ENCODE measurements around the gene PSMD12. TPM values are rescaled to one million over a fixed set of nuclear protein-coding genes. Genes with fewer than 3 reads are reported as not detected.

Gene PSMD12
- polyA plus RNA-seq, 1 of the 3 experiments (the other 2 are of a cell fraction) = 31.4 TPM

DNA sequence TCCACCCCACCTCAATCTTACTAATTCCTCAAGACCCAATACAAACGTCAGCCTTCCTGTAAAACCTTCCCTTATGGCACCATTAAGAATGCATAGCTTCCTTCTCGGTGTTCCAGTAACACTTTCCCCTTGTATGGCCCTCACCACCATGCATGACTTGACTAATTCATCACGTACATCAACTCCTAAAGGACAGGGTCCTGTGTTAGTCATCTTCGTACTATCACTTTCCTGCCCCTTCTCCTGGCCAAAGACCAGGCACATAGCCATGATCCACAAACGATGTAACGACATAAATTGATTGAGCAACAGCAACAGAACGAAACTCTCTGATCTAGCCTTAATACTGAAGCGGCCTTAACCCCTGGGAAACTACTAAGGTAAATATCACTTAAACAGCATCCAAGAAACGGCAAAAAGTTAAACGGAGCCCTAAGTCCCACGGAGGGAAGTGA lies 612 bp downstream of the PSMD12 start:
- peak overlapping the region; percentile 97 for H2AFZ ChIP-seq (ENCODE audit: low read depth)
- H3K4me3 ChIP-seq (ENCODE audit: low read depth in 2 of 2, low read length in 1 of 2) = peak overlapping the region; percentile 83 to 85
- peak overlapping the region; percentile 83 for H3K4me2 ChIP-seq
- no peaks in the 10 kb centered on the region for H3K9me2 ChIP-seq
- peak overlapping the region; percentile 87 to 90 for H3K27ac ChIP-seq (ENCODE audit: low read depth in 2 of 2, low read length in 1 of 2)
- peaks cover 49% of the 10 kb centered on the region for H4K20me1 ChIP-seq (ENCODE audit: insufficient read depth)
- ChIA-PET POLR2A (interaction anchor here (0.6 to 1.1 kb wide), 4 partner anchors 11 to 408 kb away, joined by 3 to 4 read pairs (median 3); partner anchors contain the start of gene PITPNC1), CTCF (interaction anchor here (0.9 to 15.0 kb wide), 4 partner anchors 11 to 352 kb away, joined by 3 to 134 read pairs (median 4); partner anchors contain the start of gene PITPNC1)
- TF ChIP-seq, protein P1, sequence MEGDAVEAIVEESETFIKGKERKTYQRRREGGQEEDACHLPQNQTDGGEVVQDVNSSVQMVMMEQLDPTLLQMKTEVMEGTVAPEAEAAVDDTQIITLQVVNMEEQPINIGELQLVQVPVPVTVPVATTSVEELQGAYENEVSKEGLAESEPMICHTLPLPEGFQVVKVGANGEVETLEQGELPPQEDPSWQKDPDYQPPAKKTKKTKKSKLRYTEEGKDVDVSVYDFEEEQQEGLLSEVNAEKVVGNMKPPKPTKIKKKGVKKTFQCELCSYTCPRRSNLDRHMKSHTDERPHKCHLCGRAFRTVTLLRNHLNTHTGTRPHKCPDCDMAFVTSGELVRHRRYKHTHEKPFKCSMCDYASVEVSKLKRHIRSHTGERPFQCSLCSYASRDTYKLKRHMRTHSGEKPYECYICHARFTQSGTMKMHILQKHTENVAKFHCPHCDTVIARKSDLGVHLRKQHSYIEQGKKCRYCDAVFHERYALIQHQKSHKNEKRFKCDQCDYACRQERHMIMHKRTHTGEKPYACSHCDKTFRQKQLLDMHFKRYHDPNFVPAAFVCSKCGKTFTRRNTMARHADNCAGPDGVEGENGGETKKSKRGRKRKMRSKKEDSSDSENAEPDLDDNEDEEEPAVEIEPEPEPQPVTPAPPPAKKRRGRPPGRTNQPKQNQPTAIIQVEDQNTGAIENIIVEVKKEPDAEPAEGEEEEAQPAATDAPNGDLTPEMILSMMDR (IDR thresholded peaks at IDR 0.05) = no peak
- TF ChIP-seq RFX5 (IDR thresholded peaks at IDR 0.05; ENCODE audit: low read length) (no peak), YY1 (IDR thresholded peaks at IDR 0.05; ENCODE audit: low read depth) (no peak), RCOR1 (IDR thresholded peaks at IDR 0.05; ENCODE audit: low read length) (no peak), ELF1 (IDR thresholded peaks at IDR 0.05) (no peak), CHD2 (IDR thresholded peaks at IDR 0.05; ENCODE audit: low read length, partially characterized antibody) (no peak), MEF2A (IDR thresholded peaks at IDR 0.05; ENCODE audit: borderline replicate concordance, low read depth) (no peak), TAF1 (IDR thresholded peaks at IDR 0.05; ENCODE audit: borderline replicate concordance, low read depth, low read length) (no peak), TCF12 (IDR thresholded peaks at IDR 0.05) (no peak)
- no peaks in the 10 kb centered on the region for H3K9me3 ChIP-seq
- peaks cover 14 to 18% of the 10 kb centered on the region in 2 experiments for H3K4me1 ChIP-seq (ENCODE audit: control insufficient read depth in 1 of 2, insufficient read depth in 2 of 2, low read depth in 1 of 2, low read length in 1 of 2)
- 2% methylated on average over 11 of the region's 11 CpGs for WGBS (ENCODE audit: low lambda C conversion rate)
- peaks cover 24% of the 10 kb centered on the region for H3F3A ChIP-seq (replicated peaks; ENCODE audit: insufficient read depth)
- peaks cover 58% of the 10 kb centered on the region for H3K79me2 ChIP-seq (ENCODE audit: insufficient read depth)
- H3K27me3 ChIP-seq (ENCODE audit: insufficient read depth) = no peaks in the 10 kb centered on the region
- H3K36me3 ChIP-seq (replicated peaks in 1 of 2; ENCODE audit: control insufficient read depth in 1 of 2, insufficient read depth in 2 of 2, low read length in 1 of 2) = peaks cover 12% of the 10 kb centered on the region in 2 experiments
- H3K9ac ChIP-seq = peak overlapping the region; percentile 88
- peak; percentile 42 for DNase-seq

DNA sequence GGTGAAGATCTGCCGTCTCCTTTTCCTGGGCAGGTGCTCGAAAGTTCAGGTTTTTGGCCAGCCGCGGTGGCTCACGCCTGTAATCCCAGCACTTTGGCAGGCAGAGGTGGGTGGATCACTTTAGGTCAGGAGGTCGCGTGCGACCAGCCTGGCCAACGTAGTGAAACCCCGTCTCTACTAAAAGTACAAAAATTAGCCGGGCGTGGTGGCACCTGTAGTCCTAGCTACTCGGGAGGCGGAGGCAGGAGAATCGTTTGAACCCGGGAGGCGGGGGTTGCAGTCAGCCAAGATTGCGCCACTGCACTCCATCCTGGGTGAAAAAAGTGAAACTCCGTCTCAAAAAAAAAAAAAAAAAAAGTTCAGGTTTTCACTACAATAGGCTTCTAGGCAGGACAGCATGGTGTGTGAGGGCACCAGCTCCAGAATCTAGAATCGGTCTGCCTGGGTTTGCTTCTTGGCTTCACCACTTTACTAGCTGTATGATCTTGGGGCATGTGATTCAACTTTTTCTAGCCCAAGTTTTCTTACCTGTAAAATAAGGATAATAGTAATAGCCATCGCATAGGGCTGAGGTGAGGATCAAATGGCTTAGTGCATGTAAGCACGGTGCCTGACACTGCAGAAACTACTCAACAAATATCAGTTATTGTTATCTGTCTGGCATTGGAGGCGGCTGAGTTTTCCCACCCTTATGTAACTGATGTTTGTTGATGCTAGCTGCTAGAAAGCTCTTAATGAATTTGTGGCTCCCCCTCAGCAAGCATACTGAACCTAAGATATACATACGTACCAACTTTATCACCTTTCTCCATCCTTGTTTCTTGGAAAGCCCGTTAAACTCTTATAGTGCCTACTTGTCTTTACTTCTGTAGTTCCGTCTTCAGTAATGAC lies 1.3 kb downstream of the PSMD12 start:
- Histone ChIP-seq H3K4me2 (peak overlapping the region; percentile 83), H3K27ac (ENCODE audit: low read depth in 2 of 2, low read length in 1 of 2) (peak overlapping the region; percentile 87 to 90; a peak in 3 of 4 replicates), H4K20me1 (ENCODE audit: insufficient read depth) (peaks cover 56% of the 10 kb centered on the region), H3K9me2 (no peaks in the 10 kb centered on the region), H2AFZ (ENCODE audit: low read depth) (no peak overlapping the region), H3K27me3 (ENCODE audit: insufficient read depth) (no peaks in the 10 kb centered on the region), H3K4me1 (ENCODE audit: control insufficient read depth in 1 of 2, insufficient read depth in 2 of 2, low read depth in 1 of 2, low read length in 1 of 2) (peaks cover 14 to 20% of the 10 kb centered on the region in 2 experiments), H3F3A (replicated peaks; ENCODE audit: insufficient read depth) (peaks cover 23% of the 10 kb centered on the region), H3K79me2 (ENCODE audit: insufficient read depth) (peaks cover 64% of the 10 kb centered on the region), H3K4me3 (ENCODE audit: low read depth in 2 of 2, low read length in 1 of 2) (peak overlapping the region; percentile 83 to 85), H3K9ac (peak overlapping the region; percentile 88), H3K9me3 (no peaks in the 10 kb centered on the region), H3K36me3 (replicated peaks in 1 of 2; ENCODE audit: control insufficient read depth in 1 of 2, insufficient read depth in 2 of 2, low read length in 1 of 2) (peaks cover 16 to 17% of the 10 kb centered on the region in 2 experiments)
- no peak for DNase-seq
- TF ChIP-seq, protein P2, sequence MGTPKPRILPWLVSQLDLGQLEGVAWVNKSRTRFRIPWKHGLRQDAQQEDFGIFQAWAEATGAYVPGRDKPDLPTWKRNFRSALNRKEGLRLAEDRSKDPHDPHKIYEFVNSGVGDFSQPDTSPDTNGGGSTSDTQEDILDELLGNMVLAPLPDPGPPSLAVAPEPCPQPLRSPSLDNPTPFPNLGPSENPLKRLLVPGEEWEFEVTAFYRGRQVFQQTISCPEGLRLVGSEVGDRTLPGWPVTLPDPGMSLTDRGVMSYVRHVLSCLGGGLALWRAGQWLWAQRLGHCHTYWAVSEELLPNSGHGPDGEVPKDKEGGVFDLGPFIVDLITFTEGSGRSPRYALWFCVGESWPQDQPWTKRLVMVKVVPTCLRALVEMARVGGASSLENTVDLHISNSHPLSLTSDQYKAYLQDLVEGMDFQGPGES (IDR thresholded peaks at IDR 0.05; ENCODE audit: low read depth, low read length) = no peak
- no peak for TF ChIP-seq CHD2 (IDR thresholded peaks at IDR 0.05; ENCODE audit: low read length, partially characterized antibody)
- TF ChIP-seq TEAD4 (IDR thresholded peaks at IDR 0.05; ENCODE audit: borderline replicate concordance, insufficient read depth) = no peak
- no peak for TF ChIP-seq YY1 (IDR thresholded peaks at IDR 0.05; ENCODE audit: low read depth)
- no peak for TF ChIP-seq SMC3 (IDR thresholded peaks at IDR 0.05; ENCODE audit: low read depth, low read length)
- TF ChIP-seq FOSL2 (IDR thresholded peaks at IDR 0.05; ENCODE audit: borderline replicate concordance, low read depth) = no peak
- no peak for TF ChIP-seq MXI1 (IDR thresholded peaks at IDR 0.05; ENCODE audit: low read depth, low read length)
- TF ChIP-seq ELF1 (IDR thresholded peaks at IDR 0.05) = no peak
- no peak for TF ChIP-seq SIN3A (IDR thresholded peaks at IDR 0.05; ENCODE audit: borderline replicate concordance, low read depth, low read length)
- no peak for TF ChIP-seq EZH2phosphoT487 (IDR thresholded peaks at IDR 0.05; ENCODE audit: borderline replicate concordance, low read depth)
- TF ChIP-seq POLR2AphosphoS5 (IDR thresholded peaks at IDR 0.05; ENCODE audit: low read depth, low read length) = no peak
- ChIA-PET POLR2A (interaction anchor here (0.6 to 1.1 kb wide), 3 partner anchors 11 to 197 kb away, joined by 3 to 4 read pairs (median 3); partner anchors contain the start of gene PITPNC1), CTCF (interaction anchor here (0.9 to 15.0 kb wide), 5 partner anchors 11 to 353 kb away, joined by 3 to 134 read pairs (median 3); partner anchors contain the start of gene PITPNC1)
- 49% methylated on average over 26 of the region's 26 CpGs for WGBS (ENCODE audit: low lambda C conversion rate)

All from SK-N-SH (cell line).